Measurements from ENCODE around the gene TAF5L. TPM values are rescaled to one million over a fixed set of nuclear protein-coding genes. Genes with fewer than 3 reads are reported as not detected.

The TAF5L gene
- total RNA-seq, 3 donors from 2014 or later (not counting 1 experiment from before 2014, with no cell fraction given): 21.6 to 37.9 (median 32.7) TPM

GRCh38 chr1:229544587-229544986 is 81.3 kb downstream of the TAF5L start:
- H3K36me3 Mint-ChIP-seq: no peaks in the 10 kb centered on the region
- Histone ChIP-seq H3K4me3 (ENCODE audit: low read length) (no peak overlapping the region), H3K27ac (ENCODE audit: low read length) (no peak overlapping the region), H3K27me3 (ENCODE audit: control insufficient read depth, insufficient read depth, low read length) (no peaks in the 10 kb centered on the region), H3K36me3 (ENCODE audit: control insufficient read depth, insufficient read depth, low read length) (peaks cover 45% of the 10 kb centered on the region), H3K9me3 (ENCODE audit: control insufficient read depth, insufficient read depth, low read length) (no peaks in the 10 kb centered on the region), H3K4me1 (ENCODE audit: control insufficient read depth, insufficient read depth, low read length) (no peaks in the 10 kb centered on the region)
- intact Hi-C loops (cut with micrococcal nuclease): no loop called here
- no peak for TF ChIP-seq CTCF (IDR thresholded peaks at IDR 0.05)
- no peak overlapping the region for H3K27ac Mint-ChIP-seq
- ATAC-seq (no peak), DNase-seq (no peak)
- no peaks in the 10 kb centered on the region for H3K27me3 Mint-ChIP-seq (ENCODE audit: low read depth in 2 of 2)
- H3K4me3 Mint-ChIP-seq: no peak overlapping the region
- no peaks in the 10 kb centered on the region for H3K9me3 Mint-ChIP-seq
- WGBS (ENCODE audit: insufficient coverage): no CpG with 5 or more reads among the region's 1 CpG
- peaks cover 0 to 11% of the 10 kb centered on the region in 2 donors for H3K4me1 Mint-ChIP-seq

Other genes with a start within 250 kb of the TAF5L start
- under 1 TPM in 2 of 3 donors, not detected in 1; 0.25 to 0.40 TPM for gene ACTA1, start 192.0 kb downstream of the TAF5L start, total RNA-seq
- gene NUP133, start 117.8 kb downstream of the TAF5L start, total RNA-seq: 10 to 100 TPM; 34.5 to 40.1 (median 38.4) TPM
- 10 to 100 TPM; 22.0 to 23.3 (median 22.0) TPM for gene ABCB10, start 67.4 kb downstream of the TAF5L start, total RNA-seq
- 10 to 100 TPM in 1 of 3 donors, 1 to 10 TPM in 2; 5.5 to 10.4 (median 9.8) TPM for gene URB2, start 125 bp upstream of the TAF5L start, total RNA-seq

All from natural killer cell (primary cell).